Karpas-422 (cell line): ENCODE results near the gene GNAT1. TPM values are rescaled to one million over a fixed set of nuclear protein-coding genes. Genes with fewer than 3 reads are reported as not detected.

Experiments
- DNase-seq: peaks from one replicate; pipeline ENCODE4 v3.0.0-alpha.2; 2015
- H2AFZ ChIP-seq: fragments of 200-600 bp; sonication (generic); 2 replicates; pipeline ENCODE4 v1.6.1; 2014; ENCODE audit warnings: antibody characterized with exemption, low read length, mixed read lengths
- H3K27ac ChIP-seq: fragments of 200-600 bp; sonication (generic); 2 replicates; pipeline ENCODE4 v1.5.1; 2014; ENCODE audit warnings: mild to moderate bottlenecking, low read length, moderate library complexity
- H3K27me3 ChIP-seq: fragments of 200-600 bp; sonication (generic); 2 replicates; pipeline ENCODE4 v1.6.1; 2014; ENCODE audit warnings: low read length, mixed read lengths
- H3K36me3 ChIP-seq: fragments of 200-600 bp; sonication (generic); 2 replicates; pipeline ENCODE4 v1.6.1; 2014; ENCODE audit warnings: low read length, mixed read lengths; ENCODE audit not compliant: insufficient read depth
- H3K4me1 ChIP-seq: fragments of 200-600 bp; sonication (generic); 2 replicates; pipeline ENCODE4 v1.6.1; 2014; ENCODE audit warnings: mild to moderate bottlenecking, low read length, mixed read lengths
- H3K4me2 ChIP-seq: fragments of 200-600 bp; sonication (generic); 2 replicates; pipeline ENCODE4 v1.6.1; 2014; ENCODE audit warnings: low read length, low read depth, mild to moderate bottlenecking; ENCODE audit not compliant: poor library complexity, severe bottlenecking
- H3K4me3 ChIP-seq: fragments of 200-600 bp; sonication (generic); 2 replicates; pipeline ENCODE4 v1.5.1; 2014; ENCODE audit warnings: mild to moderate bottlenecking, antibody characterized with exemption, low read length, mixed read lengths
- H3K79me2 ChIP-seq: fragments of 200-600 bp; sonication (generic); 2 replicates; pipeline ENCODE4 v1.6.1; 2014; ENCODE audit warnings: mild to moderate bottlenecking, low read length, mixed read lengths
- H3K9ac ChIP-seq: fragments of 200-600 bp; sonication (generic); 2 replicates; pipeline ENCODE4 v1.6.0; 2014; ENCODE audit warnings: low read length
- H3K9me2 ChIP-seq: fragments of 200-600 bp; sonication (generic), shearing (Covaris generic); replicated peaks from 2 replicates; pipeline ENCODE4 v1.6.0; 2014; ENCODE audit warnings: mild to moderate bottlenecking, low read length, moderate library complexity; ENCODE audit not compliant: insufficient read depth
- H3K9me3 ChIP-seq: fragments of 300-700, 200-600 bp; sonication (generic); 2 replicates; pipeline ENCODE4 v1.6.1; 2014; ENCODE audit warnings: low read length, mixed read lengths
- H4K20me1 ChIP-seq: fragments of 200-600 bp; sonication (generic); 2 replicates; pipeline ENCODE4 v1.6.1; 2014; ENCODE audit warnings: mild to moderate bottlenecking, antibody characterized with exemption, low read length, low read depth; ENCODE audit not compliant: insufficient read depth
- total RNA-seq: library from RNA; depleted of rRNA; stranded (reverse); fragments of >200 nt; shearing (Covaris generic); gene quantifications from 2 replicates; pipeline ENCODE4 v1.2.3, GENCODE V29; 2014; ENCODE audit warnings: low replicate concordance

Gene GNAT1
- total RNA-seq, 1 experiment from 2014 or later: not detected

GRCh38 chr3:50212502-50212901 is 21.1 kb downstream of the GNAT1 start:
- no peak overlapping the region for H3K9ac ChIP-seq
- H3K4me3 ChIP-seq: no peak overlapping the region
- H3K36me3 ChIP-seq: no peaks in the 10 kb centered on the region
- no peaks in the 10 kb centered on the region for H3K79me2 ChIP-seq
- H3K27ac ChIP-seq: no peak overlapping the region
- H3K9me2 ChIP-seq: no peaks in the 10 kb centered on the region
- H2AFZ ChIP-seq: no peak overlapping the region
- no peak overlapping the region for H3K4me2 ChIP-seq
- no peaks in the 10 kb centered on the region for H3K9me3 ChIP-seq
- peak; percentile 45 for DNase-seq
- H4K20me1 ChIP-seq: no peaks in the 10 kb centered on the region
- H3K4me1 ChIP-seq: no peaks in the 10 kb centered on the region
- no peaks in the 10 kb centered on the region for H3K27me3 ChIP-seq

GRCh38 chr3:50212971-50213370 is 21.6 kb downstream of the GNAT1 start:
- H3K9ac ChIP-seq: no peak overlapping the region
- H3K4me3 ChIP-seq: no peak overlapping the region
- H3K27me3 ChIP-seq: no peaks in the 10 kb centered on the region
- no peaks in the 10 kb centered on the region for H4K20me1 ChIP-seq
- no peaks in the 10 kb centered on the region for H3K9me2 ChIP-seq
- H3K27ac ChIP-seq: no peak overlapping the region
- no peaks in the 10 kb centered on the region for H3K4me1 ChIP-seq
- H3K36me3 ChIP-seq: no peaks in the 10 kb centered on the region
- no peaks in the 10 kb centered on the region for H3K79me2 ChIP-seq
- no peak overlapping the region for H3K4me2 ChIP-seq
- no peaks in the 10 kb centered on the region for H3K9me3 ChIP-seq
- H2AFZ ChIP-seq: no peak overlapping the region
- DNase-seq: no peak

- no peak for DNase-seq
- Histone ChIP-seq H3K36me3 (no peaks in the 10 kb centered on the region), H3K9me2 (no peaks in the 10 kb centered on the region), H3K4me1 (no peaks in the 10 kb centered on the region), H3K79me2 (no peaks in the 10 kb centered on the region), H4K20me1 (no peaks in the 10 kb centered on the region), H3K27ac (no peak overlapping the region), H3K9me3 (no peaks in the 10 kb centered on the region), H2AFZ (no peak overlapping the region), H3K27me3 (no peaks in the 10 kb centered on the region), H3K4me3 (no peak overlapping the region), H3K4me2 (no peak overlapping the region), H3K9ac (no peak overlapping the region)
Measured at GRCh38 chr3:50213373-50213772, 22.0 kb downstream of the GNAT1 start.

- H3K9ac ChIP-seq: no peak overlapping the region
Measured at GRCh38 chr3:50214824-50215223, 23.4 kb downstream of the GNAT1 start.

GRCh38 chr3:50215529-50215928 is 24.1 kb downstream of the GNAT1 start:
- no peaks in the 10 kb centered on the region for H3K79me2 ChIP-seq
- no peak overlapping the region for H3K4me2 ChIP-seq
- no peak overlapping the region for H2AFZ ChIP-seq
- H3K36me3 ChIP-seq: no peaks in the 10 kb centered on the region
- DNase-seq: no peak
- no peaks in the 10 kb centered on the region for H3K4me1 ChIP-seq
- H3K27ac ChIP-seq: no peak overlapping the region
- H4K20me1 ChIP-seq: no peaks in the 10 kb centered on the region
- no peaks in the 10 kb centered on the region for H3K9me3 ChIP-seq
- no peaks in the 10 kb centered on the region for H3K9me2 ChIP-seq
- no peaks in the 10 kb centered on the region for H3K27me3 ChIP-seq
- H3K9ac ChIP-seq: no peak overlapping the region
- no peak overlapping the region for H3K4me3 ChIP-seq

More at GRCh38 chr3:50214824-50215223, 23.4 kb downstream of the GNAT1 start:
- H3K4me2 ChIP-seq: no peak overlapping the region
- H3K79me2 ChIP-seq: no peaks in the 10 kb centered on the region
- no peak overlapping the region for H3K4me3 ChIP-seq
- no peaks in the 10 kb centered on the region for H4K20me1 ChIP-seq
- no peaks in the 10 kb centered on the region for H3K9me3 ChIP-seq
- no peaks in the 10 kb centered on the region for H3K4me1 ChIP-seq
- no peak overlapping the region for H3K27ac ChIP-seq
- no peaks in the 10 kb centered on the region for H3K36me3 ChIP-seq
- no peak for DNase-seq
- H2AFZ ChIP-seq: no peak overlapping the region
- H3K27me3 ChIP-seq: no peaks in the 10 kb centered on the region
- no peaks in the 10 kb centered on the region for H3K9me2 ChIP-seq

- no peaks in the 10 kb centered on the region for H3K4me1 ChIP-seq
- H3K79me2 ChIP-seq: no peaks in the 10 kb centered on the region
- H3K4me2 ChIP-seq: no peak overlapping the region
- H3K4me3 ChIP-seq: no peak overlapping the region
- no peaks in the 10 kb centered on the region for H4K20me1 ChIP-seq
- DNase-seq: no peak
- no peak overlapping the region for H3K9ac ChIP-seq
- H3K27me3 ChIP-seq: no peaks in the 10 kb centered on the region
- no peaks in the 10 kb centered on the region for H3K36me3 ChIP-seq
- no peaks in the 10 kb centered on the region for H3K9me2 ChIP-seq
- no peak overlapping the region for H3K27ac ChIP-seq
- H2AFZ ChIP-seq: no peak overlapping the region
- H3K9me3 ChIP-seq: no peaks in the 10 kb centered on the region
Measured at GRCh38 chr3:50217681-50218080, 26.3 kb downstream of the GNAT1 start.

- H3K4me1 ChIP-seq: no peaks in the 10 kb centered on the region
- H4K20me1 ChIP-seq: no peaks in the 10 kb centered on the region
- H2AFZ ChIP-seq: no peak overlapping the region
- DNase-seq: no peak
- H3K27ac ChIP-seq: no peak overlapping the region
- no peak overlapping the region for H3K4me2 ChIP-seq
- H3K36me3 ChIP-seq: no peaks in the 10 kb centered on the region
- no peaks in the 10 kb centered on the region for H3K79me2 ChIP-seq
- no peaks in the 10 kb centered on the region for H3K9me3 ChIP-seq
- no peaks in the 10 kb centered on the region for H3K27me3 ChIP-seq
- H3K9me2 ChIP-seq: no peaks in the 10 kb centered on the region
- H3K9ac ChIP-seq: no peak overlapping the region
- H3K4me3 ChIP-seq: no peak overlapping the region
Measured at GRCh38 chr3:50218448-50218847, 27.0 kb downstream of the GNAT1 start.

GRCh38 chr3:50219285-50219684 is 27.9 kb downstream of the GNAT1 start:
- Histone ChIP-seq H3K4me2 (no peak overlapping the region), H3K9me3 (no peaks in the 10 kb centered on the region), H3K9ac (no peak overlapping the region), H2AFZ (no peak overlapping the region), H4K20me1 (no peaks in the 10 kb centered on the region), H3K79me2 (no peaks in the 10 kb centered on the region), H3K4me3 (no peak overlapping the region), H3K4me1 (no peaks in the 10 kb centered on the region), H3K9me2 (no peaks in the 10 kb centered on the region), H3K27ac (no peak overlapping the region), H3K27me3 (no peaks in the 10 kb centered on the region), H3K36me3 (no peaks in the 10 kb centered on the region)
- DNase-seq: no peak

- no peaks in the 10 kb centered on the region for H3K4me1 ChIP-seq
Measured at GRCh38 chr3:50220109-50220508, 28.7 kb downstream of the GNAT1 start.

More at GRCh38 chr3:50220109-50220508, 28.7 kb downstream of the GNAT1 start:
- Histone ChIP-seq H3K36me3 (no peaks in the 10 kb centered on the region), H3K9me3 (no peaks in the 10 kb centered on the region), H3K27me3 (no peaks in the 10 kb centered on the region), H3K27ac (no peak overlapping the region), H3K4me3 (no peak overlapping the region), H3K79me2 (no peaks in the 10 kb centered on the region), H3K9ac (no peak overlapping the region), H2AFZ (no peak overlapping the region), H4K20me1 (no peaks in the 10 kb centered on the region), H3K9me2 (no peaks in the 10 kb centered on the region), H3K4me2 (no peak overlapping the region)
- DNase-seq: no peak
